Activated CD4-positive, CD25-positive, alpha-beta regulatory T cell (primary cell): ENCODE measurements around the gene JARID2.
"Not testable (repeated sequence)": the region's sequence is repeated elsewhere in the genome, so short reads cannot be mapped to it uniquely, and the experiment has no call there.

Source experiments
- DNase-seq, 4 experiments: peaks; one replicate each; lab custom pipeline; 2025; lab: John Stamatoyannopoulos, UW

JARID2 gene

GRCh38 chr6:15289456-15289855 lies 43.6 kb downstream of the JARID2 start:
- DNase-seq = not testable (repeated sequence)

GRCh38 chr6:15290067-15290680 lies 44.3 kb downstream of the JARID2 start:
- DNase-seq = no peak

GRCh38 chr6:15290962-15291704 lies 45.3 kb downstream of the JARID2 start:
- no peak for DNase-seq

- no peak for DNase-seq
These were observed 46.9 kb downstream of the JARID2 start for GRCh38 chr6:15292721-15293302.

- DNase-seq = no peak
These were observed 47.8 kb downstream of the JARID2 start for GRCh38 chr6:15293674-15294073.

GRCh38 chr6:15294504-15294903 lies 48.6 kb downstream of the JARID2 start:
- no peak for DNase-seq

- DNase-seq = no peak
These were observed 50.4 kb downstream of the JARID2 start for GRCh38 chr6:15296249-15296648.

- no peak for DNase-seq
These were observed 50.9 kb downstream of the JARID2 start for GRCh38 chr6:15296735-15297134.

GRCh38 chr6:15297167-15297566 lies 51.3 kb downstream of the JARID2 start:
- DNase-seq = not testable (repeated sequence)

- DNase-seq = no peak
These were observed 52.2 kb downstream of the JARID2 start for GRCh38 chr6:15297895-15298590.

- peak in 1 of 4 experiments; percentile 2 for DNase-seq
These were observed 53.7 kb downstream of the JARID2 start for GRCh38 chr6:15299430-15300131.

- no peak for DNase-seq
These were observed 55.5 kb downstream of the JARID2 start for GRCh38 chr6:15301179-15302006.

- no peak for DNase-seq
These were observed 57.5 kb downstream of the JARID2 start for GRCh38 chr6:15303162-15303919.

- no peak for DNase-seq
These were observed 58.0 kb downstream of the JARID2 start for GRCh38 chr6:15303920-15304291.

- DNase-seq = no peak
These were observed 58.6 kb downstream of the JARID2 start for GRCh38 chr6:15304337-15305042.

GRCh38 chr6:15305496-15305895 lies 59.6 kb downstream of the JARID2 start:
- DNase-seq = no peak

- no peak for DNase-seq
These were observed 60.0 kb downstream of the JARID2 start for GRCh38 chr6:15305909-15306308.

GRCh38 chr6:15308435-15309213 lies 62.8 kb downstream of the JARID2 start:
- DNase-seq = no peak
